Jurkat, Clone E6-1 (cell line): Measurements from ENCODE around the gene RASSF10.

ENCODE experiments used
- DNase-seq: peaks from one replicate; pipeline ENCODE4 v3.0.0-alpha.2; 2011; ENCODE audit warnings: low read depth, low spot score
- H3K4me3 ChIP-seq: 2 replicates; pipeline ENCODE4 v1.5.1; 2011; ENCODE audit warnings: mild to moderate bottlenecking, low read length, control low read depth, moderate library complexity

Gene RASSF10

GRCh38 chr11:12990162-12990480, 19.0 kb upstream of the RASSF10 start:
- DNase-seq, result no peak
- no peak overlapping the region for H3K4me3 ChIP-seq

- no peak for DNase-seq
- H3K4me3 ChIP-seq, result no peak overlapping the region
Observed at GRCh38 chr11:12991426-12991825, 17.7 kb upstream of the RASSF10 start.

- H3K4me3 ChIP-seq, result no peak overlapping the region
- no peak for DNase-seq
Observed at GRCh38 chr11:12993626-12994025, 15.5 kb upstream of the RASSF10 start.

GRCh38 chr11:12994476-12994875, 14.6 kb upstream of the RASSF10 start:
- no peak overlapping the region for H3K4me3 ChIP-seq
- DNase-seq, result no peak

GRCh38 chr11:12995188-12995587, 13.9 kb upstream of the RASSF10 start:
- H3K4me3 ChIP-seq, result no peak overlapping the region
- no peak for DNase-seq

- H3K4me3 ChIP-seq, result no peak overlapping the region
Observed at GRCh38 chr11:12995823-12996222, 13.3 kb upstream of the RASSF10 start.

GRCh38 chr11:12997168-12997567, 11.9 kb upstream of the RASSF10 start:
- no peak for DNase-seq
- H3K4me3 ChIP-seq, result no peak overlapping the region

More at GRCh38 chr11:12995823-12996222, 13.3 kb upstream of the RASSF10 start:
- DNase-seq, result no peak

- H3K4me3 ChIP-seq, result no peak overlapping the region
- DNase-seq, result no peak
Observed at GRCh38 chr11:12998336-12998735, 10.8 kb upstream of the RASSF10 start.

- no peak overlapping the region for H3K4me3 ChIP-seq
- no peak for DNase-seq
Observed at GRCh38 chr11:12999597-12999996, 9.5 kb upstream of the RASSF10 start.

GRCh38 chr11:13000116-13000515, 9.0 kb upstream of the RASSF10 start:
- no peak for DNase-seq
- H3K4me3 ChIP-seq, result no peak overlapping the region

- H3K4me3 ChIP-seq, result no peak overlapping the region
- no peak for DNase-seq
Observed at GRCh38 chr11:13000721-13001120, 8.4 kb upstream of the RASSF10 start.

GRCh38 chr11:13003736-13004493, 5.2 kb upstream of the RASSF10 start:
- H3K4me3 ChIP-seq, result no peak overlapping the region
- no peak for DNase-seq

- DNase-seq, result no peak
- H3K4me3 ChIP-seq, result no peak overlapping the region
Observed at GRCh38 chr11:13007182-13008060, 1.7 kb upstream of the RASSF10 start.

- DNase-seq, result no peak
- no peak overlapping the region for H3K4me3 ChIP-seq
Observed at GRCh38 chr11:13008061-13008435, 1.1 kb upstream of the RASSF10 start.

GRCh38 chr11:13009476-13009920, 382 bp downstream of the RASSF10 start:
- H3K4me3 ChIP-seq, result no peak overlapping the region
- no peak for DNase-seq

GRCh38 chr11:13009921-13010748, 1.0 kb downstream of the RASSF10 start:
- no peak overlapping the region for H3K4me3 ChIP-seq
- DNase-seq, result no peak

GRCh38 chr11:13010749-13011465, 1.8 kb downstream of the RASSF10 start:
- H3K4me3 ChIP-seq, result no peak overlapping the region
- no peak for DNase-seq

GRCh38 chr11:13011466-13012055, 2.4 kb downstream of the RASSF10 start:
- DNase-seq, result no peak

More at GRCh38 chr11:13011466-13012055, 2.4 kb downstream of the RASSF10 start:
- H3K4me3 ChIP-seq, result no peak overlapping the region
